Mucosa of gallbladder (tissue), 1 donor: ENCODE results near the gene GIMAP4. TPM values are rescaled to one million over a fixed set of nuclear protein-coding genes. Genes with fewer than 3 reads are reported as not detected.
A peak's percentile ranks its signal among the peaks of the same experiment; 100 is the strongest.
"Not testable (repeated sequence)": the region's sequence is repeated elsewhere in the genome, so short reads cannot be mapped to it uniquely, and the experiment has no call there.

Experiments
- DNase-seq: peaks from one replicate; pipeline ENCODE4 v3.0.0-alpha.2; 2020; ENCODE audit warnings: low spot score
- total RNA-seq: library from RNA; stranded (reverse); gene quantifications from one replicate; pipeline ENCODE4 v1.2.1, GENCODE V29; 2021
- donor health status: DM: no; HTN: no; CAD: no.

Gene GIMAP4
- total RNA-seq = 39.9 TPM

DNA sequence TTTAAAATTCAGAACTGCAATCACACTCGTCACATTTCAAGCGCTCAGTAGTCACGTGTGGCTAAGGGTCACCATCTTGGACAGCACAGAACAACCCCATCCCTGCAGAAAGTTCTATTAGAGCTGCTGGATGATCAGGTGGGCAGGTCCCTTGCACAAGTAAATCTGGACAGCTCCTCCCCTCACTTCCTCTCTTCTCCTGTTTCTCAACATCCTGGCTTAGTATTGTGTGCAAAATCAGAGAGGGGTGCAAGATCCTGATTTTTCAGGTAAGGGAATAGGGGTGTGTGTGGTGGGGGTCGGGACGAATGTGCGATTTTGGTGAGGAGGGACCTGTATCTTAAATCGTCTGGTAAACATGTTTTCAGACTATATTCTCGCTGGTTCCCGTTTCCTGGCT, at the start of gene GIMAP4:
GIMAP4 (plus strand) TSS at position 222 of the 400 bp plus-strand sequence. CDS start 2,512 bp downstream, outside the sequence.
- no peak for DNase-seq

DNA sequence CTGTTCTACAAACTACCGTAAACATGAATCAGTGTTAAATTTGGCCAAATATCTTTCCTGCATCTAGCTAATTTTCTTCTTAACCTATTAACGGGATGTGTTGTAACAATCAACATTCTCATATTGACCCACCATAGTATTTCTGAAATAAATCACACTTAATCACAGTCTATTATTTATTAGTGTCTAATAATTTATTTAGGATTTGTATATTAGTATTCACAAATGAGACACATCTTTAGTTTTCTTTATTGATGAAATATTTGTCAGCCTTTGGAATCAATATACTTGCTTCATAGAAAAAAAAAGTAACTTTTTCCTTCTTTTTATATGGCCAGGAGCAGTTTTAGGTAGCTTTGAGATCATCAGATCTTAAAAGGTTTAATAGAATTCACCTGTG, 47.9 kb upstream of the GIMAP4 start:
- DNase-seq = no peak

DNA sequence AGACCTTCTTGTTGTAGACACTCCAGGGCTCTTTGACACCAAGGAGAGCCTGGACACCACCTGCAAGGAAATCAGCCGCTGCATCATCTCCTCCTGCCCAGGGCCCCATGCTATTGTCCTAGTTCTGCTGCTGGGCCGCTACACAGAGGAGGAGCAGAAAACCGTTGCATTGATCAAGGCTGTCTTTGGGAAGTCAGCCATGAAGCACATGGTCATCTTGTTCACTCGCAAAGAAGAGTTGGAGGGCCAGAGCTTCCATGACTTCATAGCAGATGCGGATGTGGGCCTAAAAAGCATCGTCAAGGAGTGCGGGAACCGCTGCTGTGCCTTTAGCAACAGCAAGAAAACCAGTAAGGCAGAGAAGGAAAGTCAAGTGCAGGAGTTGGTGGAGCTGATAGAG, 47.0 kb upstream of the GIMAP4 start:
- no peak for DNase-seq

DNA sequence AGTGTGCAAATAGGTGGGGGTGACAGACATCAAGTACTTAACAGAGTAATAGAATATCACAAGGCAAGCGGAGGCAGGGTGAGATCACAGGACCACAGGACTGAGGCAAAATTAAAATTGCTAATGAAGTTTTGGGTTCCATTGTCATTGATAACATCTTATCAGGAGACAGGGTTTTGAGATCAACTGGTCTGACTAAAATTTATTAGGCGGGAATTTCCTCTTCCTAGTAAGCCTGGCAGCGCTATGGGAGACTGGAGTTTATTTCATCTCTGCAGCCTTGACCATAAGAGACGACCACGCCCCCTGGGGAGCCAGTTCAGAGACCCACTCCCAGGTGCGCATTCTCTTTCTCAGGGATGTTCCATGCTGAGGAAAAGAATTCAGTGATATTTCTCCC, 44.3 kb upstream of the GIMAP4 start:
- not testable (repeated sequence) for DNase-seq

DNA sequence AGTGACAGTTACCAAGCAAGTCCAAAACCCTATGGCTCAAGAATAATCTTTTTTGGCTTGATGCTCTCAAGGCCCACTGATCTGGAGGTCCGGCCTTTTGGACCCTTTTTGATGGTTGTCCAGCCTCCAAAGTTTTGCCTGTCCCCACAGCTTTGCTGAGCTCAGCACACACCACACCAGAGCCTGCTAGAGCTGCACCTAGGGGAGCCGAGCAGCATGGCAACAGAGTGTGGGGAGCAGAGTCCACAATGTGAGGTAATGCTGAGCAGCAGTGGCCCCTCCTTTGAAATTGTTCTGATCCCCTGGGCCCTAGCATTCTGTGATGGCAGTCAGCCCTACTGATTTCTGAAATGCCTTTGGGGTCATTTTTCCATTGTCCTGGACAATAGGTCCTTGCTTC, 43.2 kb upstream of the GIMAP4 start:
- peak; percentile 65 for DNase-seq

DNA sequence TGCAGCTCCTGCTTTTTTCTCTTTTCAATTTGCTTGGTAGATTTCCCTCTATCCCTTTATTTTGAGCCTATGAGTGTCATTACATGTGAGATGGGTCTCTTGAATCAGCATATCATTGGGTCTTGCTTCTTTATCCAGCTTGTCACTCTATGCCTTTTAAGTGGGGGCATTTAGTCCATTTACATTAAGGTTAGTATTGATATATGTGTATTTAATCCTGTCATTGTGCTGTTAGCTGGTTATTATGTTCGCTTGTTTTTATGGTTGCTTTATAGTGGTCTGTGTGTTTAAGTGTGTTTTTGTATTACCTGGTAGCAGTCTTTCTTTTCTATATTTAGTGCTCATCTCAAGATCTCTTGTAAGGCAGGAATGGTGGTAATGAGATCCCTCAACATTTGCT, 35.5 kb upstream of the GIMAP4 start:
- DNase-seq = no peak

DNA sequence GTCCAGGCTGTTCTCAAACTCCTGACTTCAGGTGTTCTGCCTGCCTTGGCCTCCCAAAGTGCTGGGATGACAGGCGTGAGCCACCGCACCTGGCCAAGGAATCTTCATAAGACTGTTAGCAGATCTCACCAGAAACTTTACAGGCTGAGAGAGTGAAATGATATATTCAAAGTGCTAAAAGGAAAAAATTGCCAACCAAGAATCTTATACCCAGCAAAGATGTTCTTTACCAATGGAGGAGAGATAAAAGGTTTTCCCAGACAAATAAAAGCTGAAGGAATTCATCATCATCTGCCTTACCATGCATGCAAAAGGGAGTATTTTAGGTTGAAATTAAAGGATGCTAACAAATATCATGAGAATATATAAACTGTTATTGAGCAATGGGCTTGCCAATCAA, 28.9 kb upstream of the GIMAP4 start:
- no peak for DNase-seq

DNA sequence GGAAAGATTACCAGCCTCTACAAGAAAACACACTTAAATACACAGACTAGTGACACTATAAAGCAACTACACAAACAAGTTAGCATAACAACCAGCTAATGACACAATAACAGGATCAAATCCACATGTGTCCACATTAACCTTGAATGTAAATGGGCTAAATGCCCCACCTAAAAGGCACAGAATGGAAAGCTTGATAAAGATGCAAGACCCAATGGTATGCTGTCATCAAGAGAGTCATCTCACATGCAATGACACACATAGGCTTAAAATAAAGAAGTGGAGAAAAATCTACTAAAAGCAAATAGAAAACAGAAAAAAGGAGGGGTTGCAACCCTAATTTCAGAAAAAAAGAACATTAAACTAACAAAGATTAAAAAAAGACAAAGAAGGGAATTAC, 14.0 kb upstream of the GIMAP4 start:
- no peak for DNase-seq

DNA sequence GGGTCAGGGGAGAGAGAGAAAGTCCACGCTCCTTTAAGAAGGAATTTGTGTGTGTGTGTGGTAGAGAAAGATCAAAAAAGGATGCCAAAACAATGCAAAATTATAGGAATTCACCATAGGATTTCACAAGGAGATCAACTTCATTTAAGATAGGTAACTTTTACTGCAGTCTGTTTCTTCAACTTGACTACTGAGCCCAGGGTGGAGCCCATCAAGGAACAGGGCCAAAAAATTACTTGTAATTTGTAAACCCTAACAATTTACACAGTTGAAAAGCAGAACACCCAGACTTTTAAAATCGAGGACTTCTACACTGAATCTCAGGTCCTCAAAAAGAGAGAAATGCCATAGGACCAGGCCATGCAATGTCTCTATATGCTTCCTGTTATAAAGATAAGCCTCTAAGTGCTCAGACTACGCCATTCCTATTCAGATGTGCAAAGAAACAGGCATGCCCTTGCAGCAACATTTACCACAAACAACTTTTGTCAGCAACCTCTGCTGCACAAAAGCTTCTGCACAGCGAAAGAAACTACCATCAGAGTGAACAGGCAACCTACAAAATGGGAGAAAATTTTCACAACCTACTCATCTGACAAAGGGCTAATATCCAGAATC, 10.6 kb upstream of the GIMAP4 start:
- no peak for DNase-seq

DNA sequence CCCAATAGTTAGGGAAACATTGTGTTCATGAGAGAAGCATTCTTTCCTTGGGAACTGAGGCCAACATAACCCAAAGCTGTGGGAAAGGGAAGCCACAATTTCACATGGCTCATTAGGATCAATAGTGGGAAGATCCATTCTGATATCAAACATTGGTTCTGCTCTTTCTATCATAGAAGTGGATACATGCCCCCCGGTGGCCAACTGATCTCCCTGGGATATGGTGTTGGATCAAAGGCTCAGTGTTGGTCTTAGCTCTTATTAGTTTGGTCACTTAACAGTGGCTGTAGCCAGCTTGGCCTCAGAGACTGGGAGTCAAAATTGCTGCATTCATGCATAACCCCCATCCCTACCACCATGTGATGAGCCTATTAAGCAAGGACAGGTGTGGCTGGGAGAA, 6.7 kb upstream of the GIMAP4 start:
- DNase-seq = no peak

DNA sequence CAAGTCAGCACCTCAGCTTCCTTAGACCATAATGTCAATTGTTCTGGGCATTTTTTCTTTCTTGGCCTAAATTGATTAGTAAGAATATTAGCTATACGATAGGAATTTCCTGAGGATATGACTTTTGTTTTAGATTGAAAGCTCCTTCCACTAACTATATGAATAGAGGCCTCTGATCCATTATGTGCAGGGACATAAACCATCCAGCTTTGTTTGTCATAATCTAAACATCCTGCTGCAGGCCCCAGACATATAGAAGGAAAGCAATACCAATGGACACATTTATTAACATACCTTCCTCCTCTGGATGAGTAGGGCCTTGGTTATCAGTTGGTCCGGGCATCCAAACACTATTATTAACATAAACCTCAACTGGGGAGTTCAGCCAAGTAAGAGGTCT, 4.3 kb upstream of the GIMAP4 start:
- no peak for DNase-seq

DNA sequence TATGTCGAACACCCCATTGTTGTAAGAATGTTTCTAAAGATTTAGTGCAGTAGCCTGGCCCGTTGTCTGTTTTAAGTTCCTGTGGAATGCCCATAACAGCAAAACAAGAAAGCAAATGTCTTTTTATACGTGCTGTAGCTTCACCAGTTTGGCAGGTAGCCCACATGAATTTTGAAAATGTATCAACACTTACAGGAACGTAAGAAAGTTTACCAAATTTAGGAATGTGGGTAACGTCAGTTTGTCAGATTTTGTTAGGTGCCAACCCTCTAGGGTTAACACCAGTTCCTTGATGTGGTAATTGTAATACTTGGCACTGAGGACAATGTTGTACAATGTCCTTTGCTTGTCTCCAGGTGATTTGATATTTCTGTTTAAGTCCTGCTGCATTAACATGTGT, 3.2 kb upstream of the GIMAP4 start:
- DNase-seq = no peak

DNA sequence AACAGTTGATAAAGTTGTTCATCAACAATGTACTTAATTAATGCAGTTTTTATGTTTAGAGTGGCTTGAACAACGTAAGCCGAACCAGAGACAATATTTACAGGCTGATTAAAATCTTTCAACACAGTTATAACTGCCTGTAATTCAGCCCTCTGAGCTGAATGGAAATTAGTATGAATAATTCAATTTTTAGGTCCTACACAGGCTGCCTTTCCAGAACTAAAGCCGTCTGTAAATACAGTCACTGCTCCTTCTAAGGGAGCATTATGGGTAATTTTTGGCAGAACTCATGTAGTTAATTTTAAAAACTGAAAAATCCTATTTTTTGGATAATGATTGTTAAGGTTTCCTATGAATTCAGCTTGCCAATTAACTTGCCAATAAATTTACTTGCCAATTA, 2.6 kb upstream of the GIMAP4 start:
- DNase-seq = no peak

DNA sequence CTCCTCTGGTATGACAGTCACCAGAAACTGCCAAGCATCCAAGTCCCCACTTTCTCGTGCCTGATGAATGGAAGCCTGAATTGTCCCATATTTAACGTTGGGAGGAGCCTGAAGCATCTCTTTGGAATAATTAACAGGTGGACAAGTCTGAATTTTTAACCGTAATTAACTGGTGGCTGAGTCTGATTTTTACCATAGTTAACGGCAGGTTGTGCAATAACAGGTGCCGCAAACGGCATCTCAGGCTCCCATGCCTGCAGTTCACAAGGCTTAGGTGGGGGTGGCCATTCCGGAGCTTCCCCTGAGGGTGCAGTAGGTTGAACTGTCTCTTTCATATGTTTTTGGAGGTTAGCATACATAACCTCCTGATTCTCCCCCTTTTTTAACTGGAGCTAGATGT, 2.0 kb upstream of the GIMAP4 start:
- no peak for DNase-seq

DNA sequence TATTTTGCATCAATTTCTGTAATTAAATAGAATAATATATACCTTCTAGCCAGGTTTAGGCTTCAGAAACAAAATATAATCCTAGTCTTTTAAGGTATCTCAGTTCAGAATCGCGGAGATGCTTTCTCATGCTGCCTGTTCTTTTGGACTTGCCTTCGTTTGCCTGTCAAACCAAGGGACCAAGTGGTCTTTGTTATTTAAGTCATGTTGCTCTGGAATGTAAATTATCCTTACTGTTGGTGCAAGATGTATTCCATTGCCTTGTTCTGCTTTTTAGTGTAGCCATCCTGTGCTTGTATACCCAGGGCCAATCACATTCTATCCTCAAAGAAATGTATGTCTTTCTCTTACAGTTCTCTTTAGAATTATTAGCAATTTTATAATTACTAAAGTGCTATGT, 1.1 kb upstream of the GIMAP4 start:
- no peak for DNase-seq

DNA sequence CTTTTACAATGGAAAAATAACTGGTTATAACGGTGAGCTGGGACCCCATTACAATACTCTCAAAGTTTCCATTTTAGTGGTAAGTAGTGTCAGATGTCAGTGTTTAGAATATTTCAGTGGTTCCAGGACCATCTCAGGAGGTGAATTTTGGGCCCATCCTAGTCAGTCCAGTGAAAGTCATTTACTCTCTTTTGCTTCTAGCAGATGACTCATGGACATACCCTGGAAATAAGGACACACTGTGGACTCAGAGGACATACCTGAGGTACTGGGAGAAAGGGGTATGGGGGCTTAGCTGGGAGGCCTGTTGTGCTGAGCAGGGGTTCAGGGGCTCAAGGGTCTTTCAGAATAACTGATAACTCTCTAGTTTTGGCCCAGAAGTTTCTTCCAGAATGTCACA, 618 bp upstream of the GIMAP4 start:
- DNase-seq = no peak

DNA sequence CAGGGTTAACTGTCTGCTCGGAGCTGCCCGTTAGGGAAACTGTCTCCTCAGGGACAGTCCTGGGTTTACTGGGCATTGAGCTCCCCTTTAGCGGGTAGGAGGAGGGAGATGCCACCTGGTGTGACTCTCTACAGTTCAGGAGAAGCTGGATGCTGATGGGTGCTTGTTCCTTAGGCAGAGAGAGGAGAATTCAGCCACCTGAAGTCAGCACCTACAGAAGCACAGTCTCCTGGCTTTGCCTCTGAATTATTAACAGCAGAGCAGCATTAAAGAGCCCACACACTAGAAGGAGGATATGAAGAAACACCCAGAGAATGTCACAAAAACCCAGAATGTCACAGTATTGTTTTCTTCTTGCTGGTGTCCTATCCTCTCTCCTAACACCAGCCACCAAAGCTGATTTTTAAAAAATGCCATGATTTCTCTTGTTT, 696 bp downstream of the GIMAP4 start:
- no peak for DNase-seq

DNA sequence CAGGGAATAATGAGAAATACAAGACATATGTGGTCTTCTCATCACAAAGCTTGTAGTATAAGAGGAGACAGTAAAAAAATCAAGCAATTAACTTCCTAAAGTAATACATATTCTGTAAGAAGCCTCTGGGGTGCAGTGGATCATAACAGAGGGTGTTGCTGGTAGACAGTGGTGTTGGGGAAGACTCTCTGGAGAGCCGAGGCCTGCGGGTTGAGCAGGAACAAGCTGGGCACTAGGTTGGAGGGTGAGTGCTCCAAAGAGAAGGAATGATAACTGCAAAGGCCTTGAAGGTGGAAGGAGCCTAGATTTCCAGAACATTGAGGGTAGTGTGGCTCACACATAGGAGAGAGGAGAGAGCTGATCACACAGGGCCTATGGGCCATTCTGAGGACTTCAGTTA, 1.5 kb downstream of the GIMAP4 start:
- DNase-seq = no peak

DNA sequence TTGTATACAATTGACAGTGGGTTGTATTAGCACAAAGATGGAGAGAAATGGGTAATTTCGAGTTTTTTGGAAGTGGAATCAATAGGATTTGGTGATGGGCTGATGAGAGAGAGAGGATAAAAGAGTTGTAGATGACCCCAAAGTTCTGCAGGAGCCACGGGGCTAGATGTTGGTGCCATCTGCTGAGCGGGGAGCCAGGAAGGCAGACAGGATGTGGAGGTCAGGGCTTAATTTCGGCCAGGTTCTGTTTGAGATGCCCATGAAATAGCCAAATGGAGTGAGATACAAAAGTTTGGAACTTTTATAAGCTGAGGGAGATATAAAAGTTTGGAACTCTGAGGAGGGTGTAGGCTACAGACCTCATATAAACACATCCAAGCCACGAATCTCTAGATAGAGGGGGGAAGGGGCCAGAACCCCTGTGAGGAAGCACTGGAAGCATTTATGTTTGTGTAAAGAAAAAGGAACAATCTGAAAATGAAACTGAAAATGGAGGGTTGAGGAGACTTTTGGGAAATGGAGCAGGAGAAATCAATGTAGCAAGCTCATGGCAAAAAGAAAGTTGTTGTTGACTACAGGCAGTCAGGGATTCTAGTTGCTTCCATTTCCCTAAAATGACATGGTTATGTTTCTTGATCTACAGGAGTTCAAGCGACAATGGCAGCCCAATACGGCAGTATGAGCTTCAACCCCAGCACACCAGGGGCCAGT, 2.2 kb downstream of the GIMAP4 start:
- DNase-seq = no peak

DNA sequence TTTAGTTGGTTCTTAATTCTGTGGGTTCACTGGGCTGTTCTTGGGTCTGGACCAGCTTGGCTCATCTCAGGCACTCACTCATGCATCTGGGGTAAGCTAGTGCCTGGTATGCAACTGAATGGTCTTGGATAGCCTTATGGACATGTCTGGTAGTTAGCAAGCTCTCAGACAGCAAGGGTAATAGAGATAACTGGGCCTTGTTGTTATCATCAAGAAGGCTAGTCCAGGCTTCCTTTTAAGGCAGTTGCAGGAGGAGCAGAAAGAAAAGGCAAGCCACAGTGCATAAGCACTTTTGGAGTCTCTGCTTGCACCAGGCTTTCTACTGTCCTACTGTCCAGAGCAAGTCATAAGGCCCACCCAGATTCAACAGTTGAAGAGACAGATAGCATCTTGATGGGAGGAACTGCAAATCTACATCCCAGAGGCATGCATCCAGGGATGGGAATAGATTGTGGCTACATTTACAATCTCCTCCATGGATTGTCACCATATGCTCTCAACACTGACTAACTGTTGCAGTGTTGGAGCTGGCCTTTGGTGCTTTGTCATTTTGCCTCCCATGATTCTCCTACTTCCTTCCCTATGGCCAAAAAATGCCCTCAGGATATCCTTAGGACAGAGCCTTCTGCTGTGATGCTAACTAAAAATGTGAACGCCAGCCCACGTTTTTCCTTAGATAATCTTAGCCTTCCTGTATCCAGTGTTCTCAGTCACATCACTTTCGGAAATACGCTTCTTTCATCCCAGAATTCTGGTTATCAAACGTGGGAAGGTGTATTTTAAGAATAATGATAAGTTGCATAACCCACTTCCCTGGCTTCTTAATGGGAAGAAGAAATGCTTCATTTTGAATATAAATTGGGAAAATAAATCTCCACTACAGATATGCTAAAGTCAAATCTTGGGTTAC, 3.6 kb downstream of the GIMAP4 start:
- DNase-seq = no peak

DNA sequence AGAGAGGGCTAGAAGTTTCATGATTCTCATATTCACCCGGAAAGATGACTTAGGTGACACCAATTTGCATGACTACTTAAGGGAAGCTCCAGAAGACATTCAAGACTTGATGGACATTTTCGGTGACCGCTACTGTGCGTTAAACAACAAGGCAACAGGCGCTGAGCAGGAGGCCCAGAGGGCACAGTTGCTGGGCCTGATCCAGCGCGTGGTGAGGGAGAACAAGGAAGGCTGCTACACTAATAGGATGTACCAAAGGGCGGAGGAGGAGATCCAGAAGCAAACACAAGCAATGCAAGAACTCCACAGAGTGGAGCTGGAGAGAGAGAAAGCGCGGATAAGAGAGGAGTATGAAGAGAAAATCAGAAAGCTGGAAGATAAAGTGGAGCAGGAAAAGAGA, 5.3 kb downstream of the GIMAP4 start:
- no peak for DNase-seq

DNA sequence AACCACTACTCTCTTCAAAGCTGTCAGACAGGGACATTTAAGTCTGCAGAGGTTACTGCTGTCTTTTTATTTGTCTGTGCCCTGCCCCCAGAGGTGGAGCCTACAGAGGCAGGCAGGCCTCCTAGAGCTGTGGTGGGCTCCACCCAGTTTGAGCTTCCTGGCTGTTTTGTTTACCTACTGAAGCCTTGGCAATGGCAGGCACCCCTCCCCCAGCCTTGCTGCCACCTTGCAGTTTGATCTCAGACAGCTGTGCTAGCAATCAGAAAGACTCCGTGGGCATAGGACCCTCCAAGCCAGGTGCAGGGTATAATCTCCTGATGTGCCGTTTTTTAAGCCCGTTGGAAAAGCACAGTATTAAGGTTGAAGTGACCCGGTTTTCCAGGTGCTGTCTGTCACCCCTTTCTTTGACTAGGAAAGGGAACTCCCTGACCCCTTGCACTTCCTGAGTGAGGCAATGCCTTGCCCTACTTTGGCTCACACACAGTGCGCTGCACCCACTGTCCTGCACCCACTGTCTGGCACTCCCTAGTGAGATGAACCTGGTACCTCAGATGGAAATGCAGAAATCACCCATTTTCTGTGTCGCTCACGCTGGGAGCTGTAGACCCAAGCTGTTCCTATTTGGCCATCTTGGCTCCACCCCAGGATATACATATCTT, 12.9 kb downstream of the GIMAP4 start:
- DNase-seq = peak; percentile 60
